NCI-H2107 treated with DMSO at 0.1 percent for 48 hours (cell line): Measurements from ENCODE around the gene SPDYE11.
"Not testable (repeated sequence)": the region's sequence is repeated elsewhere in the genome, so short reads cannot be mapped to it uniquely, and the experiment has no call there.

Source experiments
- DNase-seq: peaks from one replicate; lab custom pipeline; 2025; ENCODE audit not compliant: unreplicated experiment; lab: John Stamatoyannopoulos, UW

The SPDYE11 gene, protein sequence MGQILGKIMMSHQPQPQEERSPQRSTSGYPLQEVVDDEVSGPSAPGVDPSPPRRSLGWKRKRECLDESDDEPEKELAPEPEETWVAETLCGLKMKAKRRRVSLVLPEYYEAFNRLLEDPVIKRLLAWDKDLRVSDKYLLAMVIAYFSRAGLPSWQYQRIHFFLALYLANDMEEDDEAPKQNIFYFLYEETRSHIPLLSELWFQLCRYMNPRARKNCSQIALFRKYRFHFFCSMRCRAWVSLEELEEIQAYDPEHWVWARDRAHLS

DNA sequence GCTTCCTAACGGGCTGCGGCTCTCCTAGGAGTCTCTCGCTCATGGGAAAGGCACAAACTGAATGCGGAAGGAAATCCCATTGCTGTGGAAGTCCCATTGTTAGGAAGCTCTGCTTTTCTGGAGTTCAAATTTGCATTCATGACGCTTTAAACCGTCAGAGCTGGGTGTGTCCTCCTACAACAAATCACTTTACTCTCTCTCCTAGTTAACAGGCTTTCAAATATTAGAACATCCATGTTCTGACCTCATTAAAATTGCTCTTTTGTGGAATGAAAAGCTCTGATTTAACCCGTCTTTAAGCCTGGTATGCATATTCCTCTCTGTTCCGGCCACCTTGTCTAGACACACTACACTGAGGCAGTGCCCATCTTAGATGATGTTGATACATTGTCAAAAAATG, at the start of gene SPDYE11:
TSS of gene SPDYE11 (minus strand) at position 101 of the 400 bp plus-strand sequence. CDS start 1,800 bp downstream, outside the sequence.
- DNase-seq = not testable (repeated sequence)

GRCh38 chr7:73085938-73086337, 28.2 kb upstream of the SPDYE11 start, which contains the start of gene SPDYE9:
SPDYE9 (minus strand) TSS chr7:73086038; CDS start chr7:73084238, 1,800 bp downstream.
- not testable (repeated sequence) for DNase-seq

- not testable (repeated sequence) for DNase-seq
Measured at GRCh38 chr7:73029666-73030065, 28.0 kb downstream of the SPDYE11 start, which contains the start of gene SPDYE8. SPDYE8 (minus strand) TSS chr7:73029766; CDS start chr7:73027966, 1,800 bp downstream.

- not testable (repeated sequence) for DNase-seq
Measured at GRCh38 chr7:73006491-73006890, 51.2 kb downstream of the SPDYE11 start.

GRCh38 chr7:73005693-73006447, 51.8 kb downstream of the SPDYE11 start:
- DNase-seq = not testable (repeated sequence)

- not testable (repeated sequence) for DNase-seq
Measured at GRCh38 chr7:73005356-73005692, 52.4 kb downstream of the SPDYE11 start.

- DNase-seq = not testable (repeated sequence)
Measured at GRCh38 chr7:72997887-72998468, 59.7 kb downstream of the SPDYE11 start.
